GM12872 (cell line): ENCODE results near the gene SULT1C4.

Experiments
- CTCF ChIP-seq: IDR thresholded peaks from 3 replicates; pipeline ENCODE4 v1.5.1; 2011; ENCODE audit warnings: low read depth, mild to moderate bottlenecking, low read length, moderate library complexity; ENCODE audit not compliant: insufficient read depth

Gene SULT1C4

GRCh38 chr2:108377815-108378630 lies at the start of gene SULT1C4:
TSS of gene SULT1C4 (plus strand) at chr2:108377954. CDS start at chr2:108378338, 384 bp downstream.
- TF ChIP-seq CTCF: no peak

- no peak for TF ChIP-seq CTCF
These were observed 48.0 kb upstream of the SULT1C4 start for GRCh38 chr2:108329771-108330170.

DNA sequence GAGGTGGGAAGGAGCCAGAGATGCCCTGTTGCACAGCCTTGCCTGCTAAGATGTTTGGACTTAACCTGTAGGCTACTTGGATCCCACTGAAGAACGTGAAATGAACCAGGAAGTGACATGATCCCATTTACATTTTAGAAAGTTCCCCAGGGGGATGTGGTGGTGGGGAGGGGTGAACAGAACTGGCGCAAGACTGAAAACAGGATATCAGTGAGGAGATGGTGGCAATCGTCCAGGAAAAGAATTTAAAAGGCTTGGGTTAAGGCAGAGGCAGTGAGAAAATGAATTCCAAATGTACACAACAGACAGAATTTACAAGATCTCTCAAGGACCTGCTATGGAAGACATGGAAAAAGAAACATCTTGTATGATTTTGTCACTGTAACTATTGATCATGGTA lies 46.8 kb upstream of the SULT1C4 start:
- no peak for TF ChIP-seq CTCF

DNA sequence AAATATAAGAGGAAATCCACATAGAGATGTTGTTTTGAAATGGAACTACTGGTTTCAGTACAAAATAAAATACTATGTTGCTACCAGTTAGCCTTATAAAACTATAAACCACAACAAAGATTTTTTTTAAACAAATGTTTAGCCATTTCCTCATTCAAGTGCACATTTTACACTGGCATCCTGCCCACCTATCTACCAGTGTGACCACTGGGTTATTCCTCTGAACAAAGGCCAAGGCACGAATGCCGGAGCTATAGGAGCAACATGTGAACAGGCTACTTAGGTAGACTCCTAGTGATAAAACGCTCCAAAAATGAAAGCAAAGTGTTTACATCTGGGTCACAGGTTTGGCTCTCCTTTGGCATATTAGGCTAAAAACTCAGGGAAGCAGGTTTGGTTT lies 31.8 kb upstream of the SULT1C4 start:
- TF ChIP-seq CTCF: no peak

- no peak for TF ChIP-seq CTCF
These were observed 30.9 kb upstream of the SULT1C4 start for GRCh38 chr2:108346827-108347226.

GRCh38 chr2:108347786-108348185 lies 30.0 kb upstream of the SULT1C4 start:
- no peak for TF ChIP-seq CTCF

- TF ChIP-seq CTCF: no peak
These were observed 28.8 kb upstream of the SULT1C4 start for GRCh38 chr2:108348816-108349570.
